ENCODE measurements around the gene EPHB2.

DNA sequence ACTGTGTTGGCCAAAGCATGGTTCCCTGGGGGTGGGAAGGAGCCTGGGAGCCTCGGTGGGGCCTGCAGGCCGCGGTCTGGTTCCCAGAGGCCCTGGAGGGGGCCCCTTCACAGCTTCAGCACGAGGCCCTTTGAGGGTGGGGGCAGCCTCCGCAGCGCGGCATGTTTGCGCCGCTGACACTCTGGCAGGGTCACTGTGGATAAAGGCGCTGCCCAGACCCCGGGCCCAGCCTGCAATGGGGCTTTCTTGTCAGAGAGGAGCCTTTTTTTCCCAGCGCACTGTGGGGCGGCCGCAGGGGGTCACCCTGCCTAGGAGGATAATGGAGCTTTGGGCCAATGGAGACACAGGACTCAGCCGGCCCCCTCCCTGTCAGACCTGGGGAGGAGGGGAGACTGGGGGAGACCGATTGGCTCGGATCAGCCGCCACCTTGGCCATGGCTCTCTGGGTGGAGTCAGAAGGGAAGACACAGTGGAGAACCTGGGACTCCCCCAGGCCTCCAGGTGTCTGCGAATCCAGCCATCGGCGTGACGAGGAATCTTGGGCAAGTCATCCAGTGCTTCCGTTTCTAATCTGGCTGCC, 26.0 kb downstream of the EPHB2 start:
- TF ChIP-seq USF1 (CRISPR knock-in tag; IDR thresholded peaks at IDR 0.05) (no peak), CTCF (IDR thresholded peaks at IDR 0.05) (no peak), AFF4 (CRISPR knock-in tag; IDR thresholded peaks at IDR 0.05; ENCODE audit: borderline replicate concordance) (no peak), KAT7 (CRISPR knock-in tag; IDR thresholded peaks at IDR 0.05; ENCODE audit: borderline replicate concordance) (no peak), JUN (CRISPR knock-in tag; IDR thresholded peaks at IDR 0.05) (no peak), SP1 (CRISPR knock-in tag; conservative IDR thresholded peaks at IDR 0.05) (no peak), CREB1 (CRISPR knock-in tag; IDR thresholded peaks at IDR 0.05) (no peak), NFYB (CRISPR knock-in tag; conservative IDR thresholded peaks at IDR 0.05; ENCODE audit: low read depth) (no peak), ATF3 (CRISPR knock-in tag; conservative IDR thresholded peaks at IDR 0.05) (no peak), NR2C2 (CRISPR knock-in tag; IDR thresholded peaks at IDR 0.05) (no peak), USF2 (CRISPR knock-in tag; IDR thresholded peaks at IDR 0.05) (no peak)
- TF ChIP-seq, protein P1, sequence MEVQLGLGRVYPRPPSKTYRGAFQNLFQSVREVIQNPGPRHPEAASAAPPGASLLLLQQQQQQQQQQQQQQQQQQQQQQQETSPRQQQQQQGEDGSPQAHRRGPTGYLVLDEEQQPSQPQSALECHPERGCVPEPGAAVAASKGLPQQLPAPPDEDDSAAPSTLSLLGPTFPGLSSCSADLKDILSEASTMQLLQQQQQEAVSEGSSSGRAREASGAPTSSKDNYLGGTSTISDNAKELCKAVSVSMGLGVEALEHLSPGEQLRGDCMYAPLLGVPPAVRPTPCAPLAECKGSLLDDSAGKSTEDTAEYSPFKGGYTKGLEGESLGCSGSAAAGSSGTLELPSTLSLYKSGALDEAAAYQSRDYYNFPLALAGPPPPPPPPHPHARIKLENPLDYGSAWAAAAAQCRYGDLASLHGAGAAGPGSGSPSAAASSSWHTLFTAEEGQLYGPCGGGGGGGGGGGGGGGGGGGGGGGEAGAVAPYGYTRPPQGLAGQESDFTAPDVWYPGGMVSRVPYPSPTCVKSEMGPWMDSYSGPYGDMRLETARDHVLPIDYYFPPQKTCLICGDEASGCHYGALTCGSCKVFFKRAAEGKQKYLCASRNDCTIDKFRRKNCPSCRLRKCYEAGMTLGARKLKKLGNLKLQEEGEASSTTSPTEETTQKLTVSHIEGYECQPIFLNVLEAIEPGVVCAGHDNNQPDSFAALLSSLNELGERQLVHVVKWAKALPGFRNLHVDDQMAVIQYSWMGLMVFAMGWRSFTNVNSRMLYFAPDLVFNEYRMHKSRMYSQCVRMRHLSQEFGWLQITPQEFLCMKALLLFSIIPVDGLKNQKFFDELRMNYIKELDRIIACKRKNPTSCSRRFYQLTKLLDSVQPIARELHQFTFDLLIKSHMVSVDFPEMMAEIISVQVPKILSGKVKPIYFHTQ (CRISPR knock-in tag; IDR thresholded peaks at IDR 0.05): no peak
- TF ChIP-seq, protein P2, sequence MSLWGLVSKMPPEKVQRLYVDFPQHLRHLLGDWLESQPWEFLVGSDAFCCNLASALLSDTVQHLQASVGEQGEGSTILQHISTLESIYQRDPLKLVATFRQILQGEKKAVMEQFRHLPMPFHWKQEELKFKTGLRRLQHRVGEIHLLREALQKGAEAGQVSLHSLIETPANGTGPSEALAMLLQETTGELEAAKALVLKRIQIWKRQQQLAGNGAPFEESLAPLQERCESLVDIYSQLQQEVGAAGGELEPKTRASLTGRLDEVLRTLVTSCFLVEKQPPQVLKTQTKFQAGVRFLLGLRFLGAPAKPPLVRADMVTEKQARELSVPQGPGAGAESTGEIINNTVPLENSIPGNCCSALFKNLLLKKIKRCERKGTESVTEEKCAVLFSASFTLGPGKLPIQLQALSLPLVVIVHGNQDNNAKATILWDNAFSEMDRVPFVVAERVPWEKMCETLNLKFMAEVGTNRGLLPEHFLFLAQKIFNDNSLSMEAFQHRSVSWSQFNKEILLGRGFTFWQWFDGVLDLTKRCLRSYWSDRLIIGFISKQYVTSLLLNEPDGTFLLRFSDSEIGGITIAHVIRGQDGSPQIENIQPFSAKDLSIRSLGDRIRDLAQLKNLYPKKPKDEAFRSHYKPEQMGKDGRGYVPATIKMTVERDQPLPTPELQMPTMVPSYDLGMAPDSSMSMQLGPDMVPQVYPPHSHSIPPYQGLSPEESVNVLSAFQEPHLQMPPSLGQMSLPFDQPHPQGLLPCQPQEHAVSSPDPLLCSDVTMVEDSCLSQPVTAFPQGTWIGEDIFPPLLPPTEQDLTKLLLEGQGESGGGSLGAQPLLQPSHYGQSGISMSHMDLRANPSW (CRISPR knock-in tag; conservative IDR thresholded peaks at IDR 0.05; ENCODE audit: low read depth): no peak
- TF ChIP-seq, protein P3, sequence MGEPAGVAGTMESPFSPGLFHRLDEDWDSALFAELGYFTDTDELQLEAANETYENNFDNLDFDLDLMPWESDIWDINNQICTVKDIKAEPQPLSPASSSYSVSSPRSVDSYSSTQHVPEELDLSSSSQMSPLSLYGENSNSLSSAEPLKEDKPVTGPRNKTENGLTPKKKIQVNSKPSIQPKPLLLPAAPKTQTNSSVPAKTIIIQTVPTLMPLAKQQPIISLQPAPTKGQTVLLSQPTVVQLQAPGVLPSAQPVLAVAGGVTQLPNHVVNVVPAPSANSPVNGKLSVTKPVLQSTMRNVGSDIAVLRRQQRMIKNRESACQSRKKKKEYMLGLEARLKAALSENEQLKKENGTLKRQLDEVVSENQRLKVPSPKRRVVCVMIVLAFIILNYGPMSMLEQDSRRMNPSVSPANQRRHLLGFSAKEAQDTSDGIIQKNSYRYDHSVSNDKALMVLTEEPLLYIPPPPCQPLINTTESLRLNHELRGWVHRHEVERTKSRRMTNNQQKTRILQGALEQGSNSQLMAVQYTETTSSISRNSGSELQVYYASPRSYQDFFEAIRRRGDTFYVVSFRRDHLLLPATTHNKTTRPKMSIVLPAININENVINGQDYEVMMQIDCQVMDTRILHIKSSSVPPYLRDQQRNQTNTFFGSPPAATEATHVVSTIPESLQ (CRISPR knock-in tag; IDR thresholded peaks at IDR 0.05): no peak
